Caco-2 (cell line): ENCODE results near the gene HSFX2. TPM values are rescaled to one million over a fixed set of nuclear protein-coding genes. Genes with fewer than 3 reads are reported as not detected.

Source experiments
- BruUV-seq: library from RNA; stranded (reverse); fragments of 400-500 nt; replicated peaks from 2 replicates; lab custom pipeline; 2021; lab: Mats Ljungman, UMichigan
- CTCF ChIA-PET: fragments of 300-600 bp; sonication (Branson Sonifier 250); formaldehyde crosslinking; loops from one replicate; lab custom pipeline; 2022; ENCODE audit warnings: antibody characterized with exemption; lab: Charles Lee
- POLR2A ChIA-PET: fragments of 300-600 bp; sonication (Branson Sonifier 250); formaldehyde crosslinking; loops from one replicate; lab custom pipeline; 2022; ENCODE audit warnings: antibody characterized with exemption; lab: Charles Lee
- DNase-seq, 2 experiments: peaks; one replicate each; pipeline versions ENCODE4 v3.0.0 to v3.0.0-alpha.2; 2020 to 2022
- H3K27me3 ChIP-seq: replicated peaks from 2 replicates; pipeline ENCODE4 v1.6.0; 2011; ENCODE audit warnings: low read length; ENCODE audit not compliant: control insufficient read depth, insufficient read depth
- H3K36me3 ChIP-seq: 2 replicates; pipeline ENCODE4 v1.5.1; 2011; ENCODE audit warnings: low read length; ENCODE audit not compliant: control insufficient read depth, insufficient read depth
- H3K4me1 ChIP-seq: fragments of 250-450 bp; sonication (Bioruptor Pico); 2 replicates; pipeline ENCODE4 v1.5.1; 2020; ENCODE audit warnings: mild to moderate bottlenecking
- H3K4me3 ChIP-seq: 2 replicates; pipeline ENCODE4 v1.5.1; 2011; ENCODE audit warnings: low read depth, mild to moderate bottlenecking, control low read depth, low read length
- H3K9me3 ChIP-seq: fragments of 250-450 bp; sonication (Bioruptor Pico); 2 replicates; pipeline ENCODE4 v1.5.1; 2020; ENCODE audit warnings: mild to moderate bottlenecking, moderate library complexity
- H3K27ac Mint-ChIP-seq: one replicate; pipeline ENCODE4 v1.8.0; 2022; ENCODE audit warnings: mixed read lengths; ENCODE audit not compliant: unreplicated experiment
- H3K27me3 Mint-ChIP-seq: one replicate; pipeline ENCODE4 v1.8.0; 2022; ENCODE audit warnings: mixed read lengths; ENCODE audit not compliant: insufficient read depth, unreplicated experiment
- H3K36me3 Mint-ChIP-seq: one replicate; pipeline ENCODE4 v1.8.0; 2022; ENCODE audit warnings: mild to moderate bottlenecking, mixed read lengths; ENCODE audit not compliant: insufficient read depth, unreplicated experiment
- H3K4me1 Mint-ChIP-seq: one replicate; pipeline ENCODE4 v1.8.0; 2022; ENCODE audit warnings: low read depth, mixed read lengths; ENCODE audit not compliant: unreplicated experiment
- H3K4me3 Mint-ChIP-seq: one replicate; pipeline ENCODE4 v1.8.0; 2022; ENCODE audit warnings: mild to moderate bottlenecking, moderate library complexity, mixed read lengths; ENCODE audit not compliant: unreplicated experiment
- H3K9me3 Mint-ChIP-seq: one replicate; pipeline ENCODE4 v1.8.0; 2022; ENCODE audit warnings: mixed read lengths; ENCODE audit not compliant: unreplicated experiment
- intact Hi-C: fragments of 100-400 bp; cut with micrococcal nuclease; formaldehyde crosslinking; loops from one replicate; pipeline ENCODE4 v1.10.0; 2022; ENCODE audit not compliant: unreplicated experiment
- total RNA-seq: library from RNA; stranded (reverse); gene quantifications from 2 replicates; pipeline ENCODE4 v1.2.3, GENCODE V29; 2022
- TF ChIP-seq, protein P1 (sequence below), 2 experiments: fragments of 200-600 bp in 1 of 2; IDR thresholded peaks; 1 replicate in 1 of 2; 2 replicates in 1 of 2; pipeline versions ENCODE4 v1.5.1 to v1.8.0; 2011 to 2022; ENCODE audit warnings: antibody characterized with exemption in 1 of 2, control low read depth in 1 of 2, inconsistent platforms in 1 of 2, low read depth in 1 of 2, low read length in 1 of 2, mild to moderate bottlenecking in 1 of 2, moderate library complexity in 1 of 2; ENCODE audit not compliant: insufficient read depth in 1 of 2, severe bottlenecking in 1 of 2, unreplicated experiment in 1 of 2

HSFX2 gene
- total RNA-seq, 1 experiment from 2014 or later = 0.23 TPM

DNA sequence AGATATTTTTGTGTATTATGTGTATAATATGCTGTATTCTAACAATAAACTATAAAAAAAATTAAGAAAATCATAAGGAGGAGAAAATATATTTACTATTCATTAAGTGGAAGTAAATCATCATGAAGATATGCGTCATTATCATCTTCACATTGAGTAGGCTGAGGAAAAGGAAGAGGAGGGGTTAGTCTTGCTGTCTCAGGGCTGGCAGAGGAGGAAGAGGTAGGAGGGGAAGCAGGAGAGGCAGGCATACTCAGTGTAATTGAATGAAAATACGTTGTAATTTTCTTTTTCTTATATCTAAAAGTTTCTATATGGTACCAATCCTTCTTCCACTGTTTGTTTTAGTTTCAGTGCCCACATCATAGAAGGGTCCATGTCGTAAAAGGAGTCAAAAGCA is 46.3 kb upstream of the HSFX2 start:
- no peak overlapping the region for H3K4me3 Mint-ChIP-seq
- H3K4me1 ChIP-seq = no peaks in the 10 kb centered on the region
- BruUV-seq = no TSS peak
- TF ChIP-seq, protein P1, sequence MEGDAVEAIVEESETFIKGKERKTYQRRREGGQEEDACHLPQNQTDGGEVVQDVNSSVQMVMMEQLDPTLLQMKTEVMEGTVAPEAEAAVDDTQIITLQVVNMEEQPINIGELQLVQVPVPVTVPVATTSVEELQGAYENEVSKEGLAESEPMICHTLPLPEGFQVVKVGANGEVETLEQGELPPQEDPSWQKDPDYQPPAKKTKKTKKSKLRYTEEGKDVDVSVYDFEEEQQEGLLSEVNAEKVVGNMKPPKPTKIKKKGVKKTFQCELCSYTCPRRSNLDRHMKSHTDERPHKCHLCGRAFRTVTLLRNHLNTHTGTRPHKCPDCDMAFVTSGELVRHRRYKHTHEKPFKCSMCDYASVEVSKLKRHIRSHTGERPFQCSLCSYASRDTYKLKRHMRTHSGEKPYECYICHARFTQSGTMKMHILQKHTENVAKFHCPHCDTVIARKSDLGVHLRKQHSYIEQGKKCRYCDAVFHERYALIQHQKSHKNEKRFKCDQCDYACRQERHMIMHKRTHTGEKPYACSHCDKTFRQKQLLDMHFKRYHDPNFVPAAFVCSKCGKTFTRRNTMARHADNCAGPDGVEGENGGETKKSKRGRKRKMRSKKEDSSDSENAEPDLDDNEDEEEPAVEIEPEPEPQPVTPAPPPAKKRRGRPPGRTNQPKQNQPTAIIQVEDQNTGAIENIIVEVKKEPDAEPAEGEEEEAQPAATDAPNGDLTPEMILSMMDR (IDR thresholded peaks at IDR 0.05; ENCODE audit: insufficient read depth in 1 of 2, low read depth in 1 of 2, low read length in 1 of 2, severe bottlenecking in 1 of 2, unreplicated experiment in 1 of 2) = no peak
- no peak for DNase-seq
- ChIA-PET POLR2A (no interaction called here), CTCF (no interaction called here)
- no peak overlapping the region for H3K27ac Mint-ChIP-seq
- intact Hi-C loops = no loop called here
- H3K9me3 ChIP-seq = no peaks in the 10 kb centered on the region
- no peaks in the 10 kb centered on the region for H3K9me3 Mint-ChIP-seq
- H3K4me3 ChIP-seq = no peak overlapping the region
- H3K27me3 ChIP-seq = 0 out of 2 replicates have a peak, but pooled peaks cover 1% of the 10 kb centered on the region
- peaks cover 2% of the 10 kb centered on the region for H3K27me3 Mint-ChIP-seq
- no peaks in the 10 kb centered on the region for H3K36me3 ChIP-seq
- no peaks in the 10 kb centered on the region for H3K4me1 Mint-ChIP-seq
- H3K36me3 Mint-ChIP-seq = no peaks in the 10 kb centered on the region

DNA sequence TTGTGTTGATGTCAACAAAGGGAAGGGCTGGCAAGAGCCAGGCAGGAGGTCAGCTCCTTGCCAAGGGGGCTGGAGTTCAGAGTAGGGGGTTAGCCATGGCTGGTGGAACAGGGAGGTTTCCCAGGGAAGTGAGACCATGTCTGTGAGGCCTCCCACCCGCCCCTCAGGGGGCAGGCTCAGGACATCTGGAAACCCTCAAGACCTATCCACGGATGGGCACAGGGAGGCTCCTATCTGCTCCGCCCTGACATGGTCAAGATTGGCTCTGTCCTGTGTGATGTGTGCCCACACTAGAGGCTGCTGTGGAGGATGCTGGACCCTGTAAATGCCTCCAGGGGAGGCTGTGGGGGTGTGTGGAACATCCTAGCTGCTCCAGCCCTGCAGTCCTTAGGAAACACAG is 44.5 kb upstream of the HSFX2 start:
- BruUV-seq = no TSS peak
- TF ChIP-seq, protein P1 (IDR thresholded peaks at IDR 0.05; ENCODE audit: insufficient read depth in 1 of 2, low read depth in 1 of 2, low read length in 1 of 2, severe bottlenecking in 1 of 2, unreplicated experiment in 1 of 2) = no peak
- H3K9me3 Mint-ChIP-seq = no peaks in the 10 kb centered on the region
- no peaks in the 10 kb centered on the region for H3K27me3 ChIP-seq
- H3K4me3 Mint-ChIP-seq = no peak overlapping the region
- ChIA-PET POLR2A (no interaction called here), CTCF (no interaction called here)
- no peaks in the 10 kb centered on the region for H3K9me3 ChIP-seq
- intact Hi-C loops = no loop called here
- no peaks in the 10 kb centered on the region for H3K4me1 ChIP-seq
- H3K4me1 Mint-ChIP-seq = no peaks in the 10 kb centered on the region
- H3K36me3 Mint-ChIP-seq = no peaks in the 10 kb centered on the region
- DNase-seq = no peak
- no peak overlapping the region for H3K4me3 ChIP-seq
- H3K36me3 ChIP-seq = no peaks in the 10 kb centered on the region
- H3K27ac Mint-ChIP-seq = no peak overlapping the region
- peaks cover 9% of the 10 kb centered on the region for H3K27me3 Mint-ChIP-seq

DNA sequence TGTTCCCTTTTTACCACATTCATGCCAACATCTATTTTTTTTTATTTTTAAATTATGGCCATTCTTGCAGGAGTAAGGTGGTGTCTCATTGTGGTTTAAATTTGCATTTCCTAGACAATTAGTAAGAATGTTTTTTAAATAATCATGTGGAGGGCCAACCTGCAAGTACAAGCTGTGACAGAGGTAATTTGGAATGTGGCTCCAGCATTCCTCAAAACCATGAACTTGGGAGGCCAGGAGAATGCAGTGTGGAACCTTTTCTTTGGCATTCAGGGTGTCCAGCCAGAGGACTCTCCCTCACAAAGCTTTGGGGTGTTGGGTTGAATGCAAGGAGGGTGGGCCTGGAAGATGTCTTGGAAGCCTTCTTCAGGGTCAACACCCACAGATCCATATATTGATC is 43.7 kb upstream of the HSFX2 start:
- Histone ChIP-seq H3K27me3 (no peaks in the 10 kb centered on the region), H3K36me3 (no peaks in the 10 kb centered on the region), H3K4me3 (no peak overlapping the region), H3K9me3 (no peaks in the 10 kb centered on the region), H3K4me1 (no peaks in the 10 kb centered on the region)
- H3K27me3 Mint-ChIP-seq = peaks cover 9% of the 10 kb centered on the region
- no peaks in the 10 kb centered on the region for H3K9me3 Mint-ChIP-seq
- H3K27ac Mint-ChIP-seq = no peak overlapping the region
- no peak for DNase-seq
- ChIA-PET CTCF (no interaction called here), POLR2A (no interaction called here)
- no TSS peak for BruUV-seq
- no peaks in the 10 kb centered on the region for H3K4me1 Mint-ChIP-seq
- H3K36me3 Mint-ChIP-seq = no peaks in the 10 kb centered on the region
- H3K4me3 Mint-ChIP-seq = no peak overlapping the region
- intact Hi-C loops = no loop called here
- TF ChIP-seq, protein P1 (IDR thresholded peaks at IDR 0.05; ENCODE audit: insufficient read depth in 1 of 2, low read depth in 1 of 2, low read length in 1 of 2, severe bottlenecking in 1 of 2, unreplicated experiment in 1 of 2) = no peak
